AG09319 (cell line): ENCODE data around the gene SNRK.

ENCODE experiments used
- DNase-seq: peaks from one replicate; pipeline ENCODE4 v3.0.0-alpha.2; 2010; ENCODE audit warnings: low read depth; ENCODE audit errors: extremely low read depth
- TF ChIP-seq, protein P1 (sequence below): IDR thresholded peaks from 2 replicates; pipeline ENCODE4 v1.5.1; 2011; ENCODE audit warnings: low read depth, mild to moderate bottlenecking, inconsistent platforms, low read length, moderate library complexity

The SNRK gene

DNA sequence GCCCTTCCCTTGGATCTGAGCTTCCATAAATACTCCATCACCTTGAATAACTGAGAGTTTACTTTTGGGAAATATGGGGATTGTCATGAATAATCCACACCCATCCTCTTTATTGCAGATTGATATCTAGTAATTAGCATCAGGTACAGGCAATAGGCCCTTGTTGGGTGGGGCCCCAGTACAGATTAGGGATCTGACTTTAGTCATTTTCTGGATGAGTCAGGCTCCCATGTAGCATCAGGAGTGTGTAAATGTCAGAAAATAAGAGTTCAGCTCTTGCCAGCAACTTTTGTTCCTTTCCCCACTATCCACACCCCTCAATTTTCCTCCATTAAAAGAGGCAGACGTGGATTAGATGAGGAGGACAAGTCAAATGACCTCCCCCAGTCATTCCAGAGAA is 17.7 kb upstream of the SNRK start:
- TF ChIP-seq, protein P1, sequence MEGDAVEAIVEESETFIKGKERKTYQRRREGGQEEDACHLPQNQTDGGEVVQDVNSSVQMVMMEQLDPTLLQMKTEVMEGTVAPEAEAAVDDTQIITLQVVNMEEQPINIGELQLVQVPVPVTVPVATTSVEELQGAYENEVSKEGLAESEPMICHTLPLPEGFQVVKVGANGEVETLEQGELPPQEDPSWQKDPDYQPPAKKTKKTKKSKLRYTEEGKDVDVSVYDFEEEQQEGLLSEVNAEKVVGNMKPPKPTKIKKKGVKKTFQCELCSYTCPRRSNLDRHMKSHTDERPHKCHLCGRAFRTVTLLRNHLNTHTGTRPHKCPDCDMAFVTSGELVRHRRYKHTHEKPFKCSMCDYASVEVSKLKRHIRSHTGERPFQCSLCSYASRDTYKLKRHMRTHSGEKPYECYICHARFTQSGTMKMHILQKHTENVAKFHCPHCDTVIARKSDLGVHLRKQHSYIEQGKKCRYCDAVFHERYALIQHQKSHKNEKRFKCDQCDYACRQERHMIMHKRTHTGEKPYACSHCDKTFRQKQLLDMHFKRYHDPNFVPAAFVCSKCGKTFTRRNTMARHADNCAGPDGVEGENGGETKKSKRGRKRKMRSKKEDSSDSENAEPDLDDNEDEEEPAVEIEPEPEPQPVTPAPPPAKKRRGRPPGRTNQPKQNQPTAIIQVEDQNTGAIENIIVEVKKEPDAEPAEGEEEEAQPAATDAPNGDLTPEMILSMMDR, result no peak
- DNase-seq, result no peak

DNA sequence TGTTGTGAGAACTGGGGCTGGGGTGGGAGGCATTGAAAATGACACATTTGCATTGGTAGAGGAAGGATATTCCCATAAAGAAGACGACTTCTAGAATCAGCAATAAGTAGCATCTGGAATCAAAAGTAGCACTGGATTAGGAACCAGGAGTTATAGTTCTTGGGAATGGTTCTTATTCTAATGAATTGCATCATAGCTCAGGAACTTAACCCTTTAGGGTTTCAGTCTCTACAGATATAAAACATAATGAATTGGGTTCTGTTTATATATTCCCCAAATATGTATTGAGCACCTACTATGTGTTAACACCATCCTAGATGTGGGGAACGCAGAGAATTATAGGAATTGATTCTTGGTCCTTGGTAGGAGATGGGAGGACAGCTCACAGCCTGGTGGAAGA is 16.3 kb upstream of the SNRK start:
- DNase-seq, result no peak
- TF ChIP-seq, protein P1, result no peak

DNA sequence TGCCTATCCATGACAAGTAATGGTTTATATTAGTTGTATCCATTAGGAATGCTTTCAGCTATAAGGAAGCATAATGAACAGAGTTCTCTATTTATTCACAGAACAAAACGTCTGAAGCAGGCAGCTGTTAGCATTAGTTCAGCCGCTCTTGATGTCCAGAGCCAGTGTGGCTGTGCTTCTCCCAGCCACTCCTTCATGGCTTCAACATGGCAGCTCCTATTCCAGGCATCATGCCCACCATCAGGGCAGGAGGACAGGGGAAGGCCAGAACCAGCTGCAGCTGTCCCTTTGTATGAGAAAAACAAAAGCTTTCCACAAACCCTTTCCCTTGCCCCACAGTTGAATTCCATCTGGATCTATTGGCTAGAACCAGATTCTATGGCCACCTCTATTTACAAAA is 12.9 kb upstream of the SNRK start:
- TF ChIP-seq, protein P1, result no peak
- DNase-seq, result no peak

DNA sequence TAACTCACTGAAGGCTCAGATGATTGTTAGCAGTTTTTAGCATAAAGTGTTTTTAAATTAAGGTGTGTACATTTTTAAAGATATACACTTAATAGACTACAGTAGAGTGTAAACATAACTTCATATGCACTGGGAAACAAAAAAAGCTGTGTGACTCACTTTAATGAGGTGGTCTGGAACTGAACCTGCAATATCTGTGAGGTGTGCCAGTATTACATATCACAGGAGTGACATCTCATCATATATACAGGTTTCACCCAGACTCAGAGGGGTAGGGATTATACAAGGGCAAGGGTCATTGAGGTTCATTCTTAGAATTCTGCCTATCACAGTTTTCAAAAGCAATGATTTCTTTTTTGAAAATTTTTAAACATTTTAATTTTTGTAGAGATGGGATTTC is 7.3 kb upstream of the SNRK start:
- TF ChIP-seq, protein P1, result no peak
- DNase-seq, result no peak

DNA sequence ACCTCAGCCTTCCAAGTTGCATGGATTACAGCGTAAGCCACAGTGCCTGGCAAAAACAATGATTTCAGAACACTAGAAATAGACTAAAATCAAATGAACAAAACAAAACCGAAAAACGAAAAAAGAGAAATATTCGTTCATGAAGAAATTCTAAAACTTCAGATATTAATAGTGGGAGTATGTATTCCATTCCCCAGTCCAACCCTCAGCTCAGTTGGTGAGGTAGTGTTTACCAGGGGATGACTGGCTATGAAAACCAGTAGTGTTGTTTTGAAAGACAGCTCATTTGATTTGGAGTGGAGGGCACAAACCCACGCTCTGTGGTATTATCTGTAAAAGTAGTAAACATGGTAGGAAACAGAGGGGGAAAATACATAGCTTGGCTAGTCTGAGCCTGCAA is 6.8 kb upstream of the SNRK start:
- TF ChIP-seq, protein P1, result no peak
- DNase-seq, result no peak

DNA sequence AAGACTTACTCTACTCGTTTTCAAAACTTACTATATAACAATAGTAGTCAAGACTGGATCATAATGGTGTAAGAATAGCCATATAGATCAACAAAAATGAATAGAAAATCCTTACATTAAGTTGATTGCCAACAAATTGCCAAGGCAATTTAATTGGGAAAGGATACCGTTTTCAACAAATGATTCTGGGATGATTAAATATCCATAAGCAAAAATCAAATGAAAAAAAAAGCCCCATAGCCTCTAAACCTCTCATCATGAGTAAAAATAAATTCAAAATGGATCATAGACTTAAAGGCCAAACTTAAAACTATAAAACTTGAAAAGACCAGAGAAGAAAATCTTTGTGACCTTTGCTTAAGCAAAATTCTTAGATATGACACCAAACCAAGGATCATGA is 5.3 kb upstream of the SNRK start:
- TF ChIP-seq, protein P1, result no peak
- no peak for DNase-seq

DNA sequence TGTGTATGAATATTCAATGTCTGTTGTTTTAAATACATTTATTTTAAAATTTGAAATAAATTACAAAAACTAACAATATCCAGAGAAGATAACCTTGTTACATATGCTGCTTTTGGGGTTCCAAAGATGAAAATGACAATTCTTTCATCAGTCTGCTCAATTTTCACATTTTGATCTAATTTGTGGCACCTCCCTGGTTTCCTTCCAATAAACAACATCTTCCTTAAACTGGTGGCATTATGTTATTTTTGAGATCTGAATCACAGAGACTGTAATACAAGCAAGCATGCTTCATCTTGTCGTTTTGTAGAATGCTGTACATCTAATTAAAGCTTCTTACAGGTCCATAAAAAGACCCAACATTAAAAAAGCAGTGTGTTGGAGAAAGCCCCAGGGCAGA is 2.2 kb upstream of the SNRK start:
- DNase-seq, result no peak
- TF ChIP-seq, protein P1, result no peak
